Measurements from ENCODE around the gene PPP6R1.

- no peak for TF ChIP-seq CTCF (IDR thresholded peaks at IDR 0.05 in 4 of 5, conservative IDR thresholded peaks at IDR 0.05 in 1 of 5)
- TF ChIP-seq POLR2A (IDR thresholded peaks at IDR 0.05) = no peak
Observed at GRCh38 chr19:55264531-55264930, 5.7 kb upstream of the PPP6R1 start.

Data from gastrocnemius medialis (tissue), 4 donors.